Amygdala (tissue), 56 donors: ENCODE measurements around the gene ZFP90.
"Not testable (repeated sequence)": the region's sequence is repeated elsewhere in the genome, so short reads cannot be mapped to it uniquely, and the experiment has no call there.

Experiments
- DNase-seq, 56 donors: peaks; one replicate each; lab custom pipeline; 2025; lab: John Stamatoyannopoulos, UW

Gene ZFP90

GRCh38 chr16:68538880-68539701 lies at the start of gene ZFP90:
TSS of gene ZFP90 (plus strand) at chr16:68539291. CDS start at chr16:68539793, 502 bp downstream.
- DNase-seq = peak; percentile 22 to 91 (median 72)

GRCh38 chr16:68490358-68490757 lies 48.7 kb upstream of the ZFP90 start:
- DNase-seq = no peak

GRCh38 chr16:68490829-68491575 lies 48.1 kb upstream of the ZFP90 start:
- no peak for DNase-seq

GRCh38 chr16:68491576-68491950 lies 47.5 kb upstream of the ZFP90 start:
- DNase-seq = no peak

- DNase-seq = no peak
These were observed 46.9 kb upstream of the ZFP90 start for GRCh38 chr16:68492151-68492542.

GRCh38 chr16:68492543-68493411 lies 46.3 kb upstream of the ZFP90 start:
- no peak for DNase-seq

GRCh38 chr16:68493412-68494070 lies 45.5 kb upstream of the ZFP90 start:
- no peak for DNase-seq

GRCh38 chr16:68494261-68494660 lies 44.8 kb upstream of the ZFP90 start:
- DNase-seq = not testable (repeated sequence)

GRCh38 chr16:68496689-68497088 lies 42.4 kb upstream of the ZFP90 start:
- peak in 1 of 56 donors; percentile 20 for DNase-seq

GRCh38 chr16:68499006-68499405 lies 40.1 kb upstream of the ZFP90 start:
- DNase-seq = no peak

GRCh38 chr16:68503334-68503733 lies 35.8 kb upstream of the ZFP90 start:
- no peak for DNase-seq

GRCh38 chr16:68504066-68504465 lies 35.0 kb upstream of the ZFP90 start:
- no peak for DNase-seq

- DNase-seq = peak in 10 of 56 donors; percentile 8 to 42 (median 24)
These were observed 32.6 kb upstream of the ZFP90 start for GRCh38 chr16:68506331-68507053.

GRCh38 chr16:68508013-68508412 lies 31.1 kb upstream of the ZFP90 start:
- DNase-seq = no peak

GRCh38 chr16:68508641-68509240 lies 30.4 kb upstream of the ZFP90 start:
- no peak for DNase-seq

GRCh38 chr16:68509381-68509780 lies 29.7 kb upstream of the ZFP90 start:
- no peak for DNase-seq

- no peak for DNase-seq
These were observed 28.3 kb upstream of the ZFP90 start for GRCh38 chr16:68510775-68511174.

GRCh38 chr16:68512183-68512582 lies 26.9 kb upstream of the ZFP90 start:
- DNase-seq = peak in 1 of 56 donors; percentile 15

GRCh38 chr16:68512742-68513141 lies 26.3 kb upstream of the ZFP90 start:
- no peak for DNase-seq
